Stimulated activated CD4-positive, alpha-beta T cell treated with anti-CD3 and anti-CD28 coated beads, Interleukin-1b, Interleukin-23, amount 100 ng/mL, for 1 hour (primary cell): ENCODE measurements around the gene RINL.
"Not testable (repeated sequence)": the region's sequence is repeated elsewhere in the genome, so short reads cannot be mapped to it uniquely, and the experiment has no call there.

Source experiments
- DNase-seq, 2 donors: peaks; one replicate each; pipeline ENCODE4 v3.0.0-alpha.2; 2020; ENCODE audit warnings: low read depth in 2 of 2

RINL gene

GRCh38 chr19:38875656-38876395, 2.2 kb downstream of the RINL start:
- no peak for DNase-seq

- DNase-seq, result not testable (repeated sequence)
Measured at GRCh38 chr19:38873400-38873799, 4.7 kb downstream of the RINL start.

GRCh38 chr19:38870612-38871011, 7.5 kb downstream of the RINL start:
- no peak for DNase-seq

- peak; percentile 87 to 94 for DNase-seq
Measured at GRCh38 chr19:38869836-38870607, 8.1 kb downstream of the RINL start.

- no peak for DNase-seq
Measured at GRCh38 chr19:38869160-38869835, 8.8 kb downstream of the RINL start.

GRCh38 chr19:38868551-38868950, 9.5 kb downstream of the RINL start:
- no peak for DNase-seq

- no peak for DNase-seq
Measured at GRCh38 chr19:38867171-38867780, 10.8 kb downstream of the RINL start.

GRCh38 chr19:38862321-38863059, 15.6 kb downstream of the RINL start:
- DNase-seq, result no peak

GRCh38 chr19:38861368-38861767, 16.7 kb downstream of the RINL start:
- DNase-seq, result no peak

- not testable (repeated sequence) for DNase-seq
Measured at GRCh38 chr19:38859631-38860204, 18.4 kb downstream of the RINL start.

GRCh38 chr19:38856813-38857212, 21.3 kb downstream of the RINL start:
- no peak for DNase-seq

GRCh38 chr19:38855751-38856150, 22.3 kb downstream of the RINL start:
- not testable (repeated sequence) for DNase-seq

GRCh38 chr19:38854961-38855360, 23.1 kb downstream of the RINL start:
- not testable (repeated sequence) for DNase-seq

- DNase-seq, result no peak
Measured at GRCh38 chr19:38853214-38853613, 24.9 kb downstream of the RINL start.

- no peak for DNase-seq
Measured at GRCh38 chr19:38852231-38853044, 25.6 kb downstream of the RINL start.

GRCh38 chr19:38851622-38852230, 26.3 kb downstream of the RINL start:
- DNase-seq, result peak; percentile 79

GRCh38 chr19:38850976-38851621, 27.0 kb downstream of the RINL start:
- no peak for DNase-seq

- DNase-seq, result peak; percentile 93 to 98
Measured at GRCh38 chr19:38850436-38850975, 27.6 kb downstream of the RINL start.

GRCh38 chr19:38849860-38850435, 28.1 kb downstream of the RINL start, which contains the start of gene HNRNPL:
TSS of gene HNRNPL (minus strand) at chr19:38849986. CDS start at chr19:38849966, 20 bp downstream.
- DNase-seq, result peak; percentile 99
